HG02938 (cell line): Measurements from ENCODE around the gene ZNF32.

ENCODE experiments used
- ATAC-seq: cut with Tn5 transposase; IDR thresholded peaks from one replicate; pipeline ENCODE4 v1.9.1; 2021; ENCODE audit warnings: mild to moderate bottlenecking, moderate library complexity; ENCODE audit not compliant: unreplicated experiment

Gene ZNF32

DNA sequence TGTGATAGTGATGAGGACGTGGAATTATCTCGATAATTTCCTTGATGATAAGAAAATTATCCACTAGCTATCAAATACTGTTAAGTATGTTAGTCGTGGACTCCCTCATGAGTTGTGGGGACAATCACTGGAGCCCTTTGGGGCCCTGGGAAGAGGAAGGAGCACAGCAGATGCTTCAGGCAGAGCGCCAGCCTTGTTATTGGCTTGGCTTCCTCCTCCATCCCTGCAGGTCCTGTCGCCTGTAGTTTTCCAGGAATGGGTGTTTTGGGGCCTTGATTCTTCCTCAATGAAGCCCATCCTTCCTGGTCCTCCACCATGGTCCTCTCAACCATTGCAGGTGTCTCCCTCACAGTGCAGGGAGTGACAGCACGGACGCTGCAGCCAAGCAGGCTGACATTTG, 32.5 kb upstream of the ZNF32 start:
- ATAC-seq: no peak

DNA sequence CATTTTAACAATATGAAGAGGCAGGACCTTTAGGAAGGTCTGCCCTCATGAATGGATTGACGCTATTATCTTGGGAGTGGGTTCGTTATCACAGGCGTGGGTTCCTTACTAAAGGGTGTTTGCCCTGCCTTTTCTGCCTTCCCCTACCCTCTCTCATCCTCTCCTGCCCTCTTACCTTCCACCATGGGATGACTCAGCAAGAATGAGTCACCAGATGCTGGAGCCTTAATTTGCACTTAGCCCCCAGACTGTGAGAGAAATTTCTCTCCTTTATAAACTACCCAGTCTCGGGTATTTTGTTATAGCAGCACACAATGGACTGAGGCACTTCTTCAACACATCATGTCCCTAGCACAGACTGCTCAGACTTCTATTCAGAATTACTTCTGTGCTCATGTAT, 31.4 kb upstream of the ZNF32 start:
- ATAC-seq: no peak

DNA sequence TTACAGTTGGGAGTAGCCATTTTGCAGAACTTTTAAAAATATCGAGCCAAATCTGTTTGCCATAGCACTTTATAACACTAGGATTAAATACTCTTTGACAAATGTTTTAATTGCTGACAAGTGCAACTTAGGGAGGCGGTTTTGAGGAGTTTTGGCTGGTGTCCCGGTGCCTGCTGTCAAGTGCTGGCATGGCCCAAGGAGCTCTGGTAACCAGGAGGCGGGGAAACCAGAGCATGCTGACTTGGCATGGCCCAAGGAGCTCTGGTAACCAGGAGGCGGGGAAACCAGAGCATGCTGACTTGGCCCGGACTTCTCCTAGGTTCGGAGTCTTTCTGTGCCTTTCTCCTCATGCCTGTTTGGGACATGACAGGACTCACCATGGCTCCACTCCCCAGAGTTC, 30.8 kb upstream of the ZNF32 start:
- no peak for ATAC-seq

DNA sequence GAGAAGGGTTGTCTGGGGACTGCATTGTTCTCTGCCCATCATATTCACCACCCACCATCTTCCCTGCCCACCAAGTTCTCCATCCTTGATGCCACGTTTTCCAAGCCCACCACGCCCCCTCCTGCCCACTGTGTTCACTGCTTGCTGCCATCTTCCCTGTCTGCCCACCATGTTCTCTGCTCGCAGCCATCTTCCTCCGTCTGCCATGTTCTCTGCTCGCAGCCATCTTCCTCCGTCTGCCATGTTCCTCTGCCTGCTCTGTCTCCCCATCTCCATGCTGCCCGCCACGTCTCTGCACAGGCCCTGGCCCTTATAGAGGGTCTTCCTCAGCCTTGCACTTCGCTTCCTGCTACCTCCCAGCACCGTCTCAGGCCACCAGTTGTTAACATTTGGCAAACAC, 30.0 kb upstream of the ZNF32 start:
- no peak for ATAC-seq

DNA sequence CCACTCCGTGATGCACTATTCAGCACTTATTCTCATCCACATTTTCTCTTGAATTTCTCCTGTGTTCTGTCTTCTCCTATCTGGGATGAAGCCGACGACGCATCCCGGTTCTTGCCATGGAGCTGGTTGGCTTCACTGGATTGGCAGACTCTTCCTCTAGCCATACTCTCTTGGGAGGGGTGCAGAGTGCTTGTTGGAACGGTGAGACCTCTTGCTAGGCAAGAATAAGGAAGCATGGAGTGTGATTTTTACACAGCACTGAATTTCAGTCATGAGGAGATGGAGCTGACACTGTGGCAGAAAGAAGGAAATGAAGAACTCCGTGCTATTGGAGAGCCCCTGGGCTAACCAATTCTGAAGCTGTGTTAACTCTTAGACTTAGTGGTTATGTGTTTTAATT, 28.2 kb upstream of the ZNF32 start:
- ATAC-seq: no peak

DNA sequence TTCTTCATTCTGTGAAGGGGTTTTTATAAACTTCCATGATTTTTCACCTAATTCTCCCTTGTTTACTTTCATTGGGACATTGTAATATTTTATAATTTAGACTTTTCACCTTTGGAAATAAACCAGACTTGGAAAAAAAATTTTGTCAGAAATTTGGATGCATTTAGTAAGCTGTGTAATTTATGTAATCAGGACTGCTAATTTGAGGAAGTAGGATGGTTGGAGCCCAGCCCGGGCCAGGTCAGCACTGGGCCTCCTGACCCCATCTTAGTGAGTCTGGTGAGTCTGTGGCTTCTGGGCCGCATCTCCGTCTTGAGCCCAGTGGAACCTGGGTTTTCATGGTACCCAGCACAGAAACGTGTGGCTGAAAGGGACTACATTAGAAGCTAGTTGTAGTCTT, 27.6 kb upstream of the ZNF32 start:
- ATAC-seq: no peak

DNA sequence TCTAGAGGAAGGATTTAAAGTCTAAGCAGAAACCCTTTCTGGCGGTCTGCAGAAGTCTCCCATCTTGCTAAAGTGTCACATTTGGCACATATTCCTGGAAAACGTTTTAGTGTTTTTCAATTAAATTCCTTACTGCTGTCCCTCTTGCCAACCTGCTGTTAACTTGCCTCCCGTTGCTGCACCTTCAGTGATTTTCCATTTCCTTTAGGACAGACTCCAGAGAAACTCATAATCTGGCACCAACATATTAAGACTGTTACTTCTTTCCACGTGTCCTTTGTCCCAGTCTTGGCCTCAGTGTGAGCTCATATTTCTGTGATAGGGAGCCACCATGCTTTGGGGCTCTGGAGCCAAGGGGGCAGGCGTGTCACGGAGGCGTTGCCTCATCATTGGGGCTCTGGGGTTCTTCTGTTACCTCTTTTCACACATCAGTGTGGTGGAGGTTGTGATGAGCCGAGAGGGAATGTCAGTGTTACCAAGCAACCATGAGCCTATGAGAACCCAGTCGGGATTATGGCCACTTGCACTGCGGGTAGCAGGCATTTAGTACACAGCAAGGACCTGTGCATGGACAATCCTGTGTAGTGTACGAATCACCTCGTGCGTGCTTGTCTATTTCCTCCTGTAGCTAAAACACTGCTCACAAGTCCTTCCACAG, 26.0 kb upstream of the ZNF32 start:
- ATAC-seq: no peak

DNA sequence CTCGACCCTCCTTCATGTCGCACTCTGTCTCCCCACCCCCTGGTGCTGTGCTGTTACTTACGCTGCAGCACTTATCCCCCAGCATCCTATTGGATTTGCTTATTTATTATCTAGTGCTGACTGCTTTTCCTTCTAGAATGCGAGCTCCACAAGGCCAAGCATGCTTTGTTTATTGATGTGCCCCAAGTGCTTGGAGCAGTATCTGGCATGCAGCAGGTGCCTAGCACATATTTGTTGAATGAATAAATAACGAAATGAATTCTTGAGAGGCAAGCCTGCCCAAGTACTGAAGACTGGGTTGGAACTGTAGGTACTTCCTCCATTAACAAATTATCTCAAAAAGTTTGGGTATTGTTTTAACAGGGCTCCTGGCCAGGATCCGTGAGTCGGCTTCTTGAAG, 24.8 kb upstream of the ZNF32 start:
- ATAC-seq: no peak

DNA sequence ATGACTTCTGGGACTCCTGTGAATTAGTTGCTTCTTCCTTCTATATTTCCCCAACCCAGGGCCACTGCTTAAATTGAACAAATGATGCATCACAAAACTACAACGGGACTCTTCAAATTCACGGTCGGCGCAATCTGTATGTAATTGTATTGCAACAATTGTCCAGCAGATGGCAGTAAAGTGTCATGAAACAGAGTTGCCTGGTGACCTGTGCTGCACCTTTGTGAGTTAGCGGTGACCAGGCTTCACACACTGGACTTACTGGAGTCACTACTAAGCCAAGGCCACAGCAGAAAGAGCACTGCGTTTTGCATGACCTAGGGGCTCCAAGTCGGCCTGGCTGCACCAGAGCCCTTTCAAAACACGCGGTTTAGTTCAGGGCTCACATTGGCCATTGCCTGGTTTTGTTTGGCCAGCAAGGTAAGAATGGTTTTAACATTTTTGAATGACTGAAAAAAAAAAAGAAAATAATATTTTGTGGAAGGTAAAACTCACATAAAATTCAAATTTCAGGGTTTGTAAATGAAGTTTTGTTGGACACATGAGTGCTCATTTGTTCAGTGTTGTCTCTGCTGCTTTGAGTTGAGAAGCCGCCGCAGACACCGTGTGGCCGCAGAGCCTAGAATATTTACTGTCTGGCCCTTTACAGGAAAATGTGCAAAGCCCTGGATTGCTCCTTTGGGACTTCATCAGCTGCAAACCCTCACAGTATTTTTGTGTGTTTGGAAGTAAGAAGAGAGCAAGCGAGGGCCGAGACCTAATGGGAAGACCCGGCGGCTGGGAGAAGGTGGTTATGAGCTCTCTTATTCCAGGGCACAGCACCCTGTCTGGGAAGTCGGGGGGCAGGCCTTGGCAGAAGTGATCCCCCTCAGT, 23.2 kb upstream of the ZNF32 start:
- ATAC-seq: peak; percentile 66

DNA sequence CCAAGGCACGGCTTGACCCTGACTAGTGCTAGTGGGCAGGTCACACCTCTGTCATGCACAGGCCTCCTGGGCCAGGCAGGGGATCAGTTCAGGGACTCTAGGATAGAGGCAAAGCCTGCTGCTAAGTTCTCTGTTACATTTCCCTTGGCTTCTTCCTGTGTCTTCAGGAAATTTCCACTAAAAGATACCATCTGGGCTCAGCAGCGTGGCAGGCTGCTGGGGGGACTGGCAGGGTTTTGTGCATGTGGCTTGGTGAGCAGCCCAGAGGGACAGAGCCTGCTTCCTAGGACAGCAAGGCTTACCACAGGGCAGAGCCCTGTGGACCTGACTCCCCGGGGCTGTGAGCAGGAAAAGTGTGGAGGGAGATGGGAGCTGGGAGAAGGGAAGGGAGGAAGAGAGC, 20.7 kb upstream of the ZNF32 start:
- ATAC-seq: no peak

DNA sequence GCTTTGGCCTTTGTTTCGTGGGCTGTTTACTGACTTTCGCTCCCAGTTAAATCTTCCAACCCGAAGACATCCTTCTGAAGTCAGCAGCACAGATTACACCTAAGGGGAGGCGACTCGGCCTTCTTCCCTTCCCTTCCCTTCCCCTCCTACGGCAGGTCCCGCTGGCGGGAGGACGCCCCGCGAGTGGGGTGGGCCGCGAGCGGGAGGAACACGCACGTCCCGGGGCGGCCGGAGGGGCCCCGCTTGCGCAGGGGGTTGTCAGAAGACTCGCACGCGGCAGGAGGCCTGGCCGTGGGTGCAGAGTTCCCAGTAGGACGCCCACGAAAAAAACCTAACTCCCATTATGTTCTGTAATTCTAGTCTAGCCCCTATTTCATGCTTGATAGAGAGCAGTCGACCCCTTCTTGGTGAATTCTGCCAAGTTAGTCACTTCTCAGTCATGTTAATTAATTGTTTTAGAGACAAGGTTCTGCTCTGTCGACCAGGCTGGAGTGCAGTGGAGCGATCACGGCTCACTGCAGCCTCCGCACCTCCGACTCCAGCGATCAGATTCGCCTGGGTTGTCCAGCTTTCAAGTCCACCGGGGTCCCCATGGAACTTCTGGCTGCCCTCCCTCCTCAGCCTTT, 19.2 kb upstream of the ZNF32 start:
- no peak for ATAC-seq

DNA sequence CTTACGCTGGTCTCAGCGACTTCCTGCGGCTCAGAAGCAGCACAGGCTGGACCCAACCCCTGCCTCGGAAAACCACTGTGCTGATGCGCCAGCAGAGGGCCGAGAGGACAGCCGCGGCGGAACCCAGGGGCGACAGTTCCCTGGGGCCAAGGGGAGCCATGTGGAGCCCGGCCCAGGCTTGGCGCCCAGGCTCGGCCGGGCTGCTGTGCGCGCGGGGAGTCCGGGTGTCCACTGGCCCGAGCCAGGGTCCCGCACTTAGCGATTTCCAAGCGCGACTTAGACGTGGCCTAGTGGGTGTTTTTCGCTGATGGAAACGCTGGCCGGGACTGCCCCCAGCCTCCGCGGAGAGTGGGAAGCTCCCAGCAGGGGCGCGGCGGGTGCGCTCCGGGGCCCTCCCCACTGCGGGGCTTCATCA, 18.6 kb upstream of the ZNF32 start:
- no peak for ATAC-seq

DNA sequence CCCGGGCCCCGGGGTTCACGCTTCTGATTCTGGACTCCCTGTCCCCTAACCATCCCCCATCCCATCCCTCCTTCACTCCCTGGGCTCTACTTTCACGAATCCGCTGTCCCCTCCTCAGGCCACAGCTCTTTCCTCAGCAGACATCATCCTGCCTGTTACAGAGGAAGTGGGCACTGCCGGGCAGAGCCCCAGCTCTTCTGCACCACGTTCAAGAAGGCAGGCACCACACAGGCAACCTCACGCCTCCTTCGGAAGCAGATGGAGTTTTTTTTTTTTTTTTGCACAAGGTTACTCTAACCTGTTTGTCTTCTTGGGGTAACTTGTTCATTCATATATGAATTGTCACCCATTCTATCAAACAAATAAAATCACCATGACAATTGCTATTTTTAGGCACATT, 17.9 kb upstream of the ZNF32 start:
- no peak for ATAC-seq

DNA sequence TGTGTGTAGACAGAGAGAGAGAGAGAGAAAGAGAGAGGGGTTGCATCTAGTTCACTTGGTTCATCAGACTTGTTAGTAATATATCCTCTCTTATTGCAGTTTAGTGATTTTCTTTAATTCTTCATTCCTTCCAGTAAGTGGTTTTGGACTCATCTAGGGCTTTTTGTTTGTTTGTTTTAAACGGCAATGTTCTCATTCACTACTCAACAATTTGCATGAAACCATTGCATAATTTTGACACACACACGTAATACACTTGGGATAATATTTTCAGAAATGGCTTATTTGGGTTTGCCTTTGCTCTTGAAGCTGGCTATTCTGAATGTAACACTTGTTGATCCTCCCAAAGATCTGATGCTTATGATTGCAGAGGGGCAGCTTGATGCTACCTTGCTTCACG, 16.4 kb upstream of the ZNF32 start:
- ATAC-seq: no peak

DNA sequence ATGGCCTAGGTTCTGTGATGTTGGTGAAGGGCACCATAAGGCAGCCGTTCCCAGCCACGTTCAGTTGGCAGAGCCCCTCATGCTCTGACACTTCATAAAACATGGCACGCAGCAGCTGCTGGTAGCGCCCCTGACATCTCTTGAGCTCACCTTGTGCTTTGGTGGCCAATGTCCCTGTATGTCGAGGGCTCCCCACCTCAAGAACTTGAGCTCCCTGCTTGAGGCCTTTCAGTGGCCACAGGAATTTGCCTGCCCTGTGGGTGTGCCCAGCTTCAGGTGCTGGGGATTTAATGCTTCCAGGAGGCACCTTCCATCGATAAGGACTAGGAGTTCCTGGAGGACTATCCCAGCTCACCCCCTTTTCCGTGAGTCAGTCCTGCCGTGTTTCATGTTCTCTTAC, 9.5 kb upstream of the ZNF32 start:
- no peak for ATAC-seq

DNA sequence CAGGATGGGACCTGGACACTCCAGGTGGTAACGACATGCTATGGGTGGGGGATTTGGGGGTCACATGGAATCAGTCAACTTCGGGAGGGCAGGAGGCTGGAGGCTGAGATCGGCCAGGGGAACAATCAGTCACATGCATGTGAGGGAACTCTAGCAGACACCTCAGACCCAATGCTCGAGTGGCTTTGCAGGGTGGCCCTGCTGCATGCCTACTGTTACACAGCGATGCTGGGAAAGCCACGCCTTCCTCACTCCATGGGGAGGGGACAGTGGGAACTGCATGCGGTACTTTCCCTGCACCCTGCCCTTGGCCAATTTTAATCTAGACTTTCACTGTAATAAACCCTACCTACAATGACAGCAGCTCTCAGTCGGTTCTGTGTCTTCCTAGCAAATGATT, 6.6 kb upstream of the ZNF32 start:
- ATAC-seq: no peak

DNA sequence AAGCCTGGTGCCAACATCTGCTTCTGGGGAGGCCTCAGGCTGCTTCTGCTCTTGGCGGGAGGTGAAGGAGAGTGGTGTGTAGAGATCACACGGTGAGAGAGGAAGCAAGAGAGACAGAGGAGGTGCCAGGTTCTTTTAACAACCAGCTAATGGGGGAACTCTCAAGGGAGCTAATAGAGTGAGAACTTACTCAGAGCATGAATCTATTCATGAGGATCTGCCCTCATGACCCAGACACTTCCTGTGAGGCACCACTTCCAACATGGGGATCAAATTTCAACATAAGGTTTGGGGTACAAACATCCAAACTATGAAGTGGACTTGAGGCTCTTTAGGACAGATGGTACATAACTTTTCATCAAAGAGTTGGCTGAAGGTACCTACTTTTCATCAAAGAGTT, 5.1 kb upstream of the ZNF32 start:
- ATAC-seq: no peak

DNA sequence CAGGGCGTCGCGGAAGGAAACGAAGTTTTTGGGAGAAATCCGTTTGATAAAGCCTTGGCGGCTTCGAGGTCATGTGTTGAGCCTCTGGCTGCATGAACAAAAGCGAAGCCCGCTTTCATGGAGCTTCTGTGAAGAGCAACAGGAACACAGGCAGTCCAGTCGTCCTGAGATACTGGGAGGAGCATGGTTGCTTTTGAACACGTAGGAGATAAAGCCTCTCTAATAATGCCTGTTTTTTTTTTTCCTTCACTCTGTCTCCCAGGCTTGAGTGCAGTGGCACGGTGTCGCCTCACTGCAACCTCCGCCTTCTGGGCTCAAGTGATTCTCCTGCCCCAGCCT, 473 bp upstream of the ZNF32 start:
- peak; percentile 7 for ATAC-seq

DNA sequence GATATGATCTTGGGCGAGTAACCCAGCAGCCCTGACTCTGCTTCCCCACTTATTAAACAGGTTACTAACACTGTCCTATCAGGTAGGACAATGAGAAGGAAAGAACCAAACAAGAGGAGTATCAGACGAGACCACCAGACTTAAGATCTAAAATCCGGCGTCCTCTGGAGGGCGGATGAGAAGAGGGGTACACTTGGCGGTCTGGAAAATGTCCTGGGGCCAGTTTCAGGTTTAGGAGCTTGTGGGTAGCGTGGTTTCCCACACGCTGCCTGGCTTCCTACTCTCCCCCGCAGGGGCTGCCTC, 635 bp downstream of the ZNF32 start:
- ATAC-seq: no peak

DNA sequence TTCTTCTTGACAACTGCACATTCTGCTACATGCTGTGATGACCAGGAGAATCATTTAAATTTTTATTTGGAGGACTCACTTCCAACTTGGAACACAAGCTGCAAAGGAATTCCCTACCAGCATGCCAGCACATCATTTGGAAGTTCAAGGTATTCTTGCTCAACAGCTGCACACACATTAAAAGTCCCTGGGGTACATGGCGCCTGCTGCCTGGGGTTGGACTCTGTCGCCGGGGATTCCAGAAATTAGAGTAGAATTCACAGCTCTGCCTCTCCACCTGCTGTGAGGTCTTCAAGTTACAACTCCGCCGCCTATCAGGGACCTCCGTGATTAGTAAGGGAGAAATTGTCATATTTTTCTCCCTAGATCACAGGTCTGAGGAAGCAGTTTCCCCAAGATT, 1.1 kb downstream of the ZNF32 start:
- ATAC-seq: no peak

DNA sequence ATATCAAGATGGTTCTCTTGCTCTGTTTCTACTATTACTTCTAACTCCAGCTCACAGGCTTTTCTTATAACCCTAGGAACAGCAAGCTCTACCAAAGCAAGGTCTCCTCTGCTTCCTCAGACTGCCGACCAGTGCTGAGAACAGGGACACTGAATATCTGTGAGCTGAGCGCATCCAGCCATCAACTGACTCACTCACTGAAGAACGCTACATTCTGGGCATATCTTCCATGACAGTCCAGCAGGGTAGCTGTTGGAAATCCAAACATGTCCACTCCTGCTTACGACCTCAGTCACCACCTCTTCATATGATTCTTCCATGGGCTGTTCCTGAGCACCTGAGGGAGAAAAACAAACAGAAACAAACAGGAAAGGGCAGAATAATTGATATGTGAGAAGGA, 2.8 kb downstream of the ZNF32 start:
- no peak for ATAC-seq

DNA sequence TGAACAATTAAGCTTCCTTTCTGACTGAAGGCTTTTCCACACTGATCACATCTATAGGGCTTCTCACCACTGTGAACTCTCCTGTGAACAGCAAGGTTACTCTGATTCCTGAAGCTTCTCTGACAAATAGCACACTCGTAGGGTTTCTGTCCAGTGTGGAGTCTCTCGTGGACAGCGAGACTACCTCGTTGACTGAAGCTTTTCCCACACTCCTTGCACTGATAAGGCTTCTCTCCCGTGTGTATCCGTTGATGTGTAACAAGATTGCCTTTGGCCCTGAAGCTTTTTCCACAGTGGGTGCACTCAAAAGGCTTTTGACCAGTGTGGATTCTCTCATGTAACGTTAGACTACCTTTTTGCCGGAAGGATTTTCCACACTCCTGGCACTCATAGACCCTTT, 4.4 kb downstream of the ZNF32 start:
- ATAC-seq: no peak

DNA sequence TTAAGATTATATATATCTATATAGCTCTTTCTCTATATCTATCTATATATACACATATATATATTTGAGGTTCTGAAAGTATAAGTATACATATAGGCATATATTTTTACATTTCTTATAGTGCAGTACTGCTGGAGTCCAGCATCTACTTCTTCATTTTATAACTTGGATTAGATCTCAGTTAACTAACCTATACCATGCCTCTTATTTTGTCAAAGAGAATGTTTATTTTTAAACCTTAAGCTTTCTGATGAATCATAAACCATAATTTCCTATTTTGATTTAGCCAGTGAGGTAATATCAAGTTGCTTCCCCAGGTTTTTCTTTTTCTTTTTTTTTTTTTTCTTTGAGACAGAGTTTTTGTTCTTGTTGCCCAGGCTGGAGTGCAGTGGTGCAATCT, 8.1 kb downstream of the ZNF32 start:
- ATAC-seq: no peak
